ENCODE results near the gene RAPGEFL1. TPM values are rescaled to one million over a fixed set of nuclear protein-coding genes. Genes with fewer than 3 reads are reported as not detected.

RAPGEFL1 gene
- total RNA-seq, 1 donor from 2014 or later, result 7.0 TPM

DNA sequence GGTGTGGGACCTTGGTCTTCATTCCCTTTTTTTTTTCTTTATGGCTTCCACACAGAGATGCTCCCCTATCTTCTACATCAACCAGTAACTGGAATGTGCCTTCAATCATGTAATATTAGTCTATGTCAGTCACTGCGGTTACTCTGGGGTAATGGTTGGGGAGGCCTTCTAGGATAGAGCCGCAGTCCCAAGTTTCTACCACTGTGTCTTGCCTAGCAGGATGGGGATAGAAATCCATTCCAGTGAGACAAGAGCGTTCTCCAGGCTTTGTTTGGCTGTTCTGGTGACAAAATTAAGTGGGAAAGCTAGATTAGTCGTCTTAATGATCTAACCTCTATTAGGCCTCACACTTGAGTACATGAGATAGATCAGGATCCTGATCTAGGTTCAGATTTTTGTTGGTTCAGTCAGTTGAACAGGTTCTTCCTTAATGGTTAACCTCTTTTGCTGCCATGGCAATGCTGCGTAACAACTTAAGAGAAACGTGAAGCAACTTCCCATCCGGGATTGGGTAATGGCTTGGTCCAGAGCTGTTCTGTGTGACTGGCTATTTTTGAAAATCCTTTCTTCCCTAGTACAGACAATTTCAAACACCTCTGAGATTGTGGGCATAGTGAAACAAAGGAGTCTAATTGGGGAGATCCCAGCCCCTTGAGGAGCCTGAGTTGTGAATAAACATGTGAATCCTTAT is 46.8 kb upstream of the RAPGEFL1 start:
- FAIRE-seq (no peak), DNase-seq (ENCODE audit: low read depth) (no peak)
- Histone ChIP-seq H2AFZ (ENCODE audit: low read depth, low read length) (no peak overlapping the region), H3K4me1 (ENCODE audit: insufficient read depth, low read length) (no peaks in the 10 kb centered on the region), H3K79me2 (ENCODE audit: insufficient read depth, low read length) (peaks cover 70% of the 10 kb centered on the region), H3K27me3 (ENCODE audit: insufficient read depth, low read length) (no peaks in the 10 kb centered on the region), H3K36me3 (ENCODE audit: insufficient read depth, low read length) (peaks cover 76% of the 10 kb centered on the region), H3K9me3 (ENCODE audit: insufficient read depth, low read depth, low read length) (no peaks in the 10 kb centered on the region), H3K4me2 (ENCODE audit: low read length) (no peak overlapping the region), H3K9ac (ENCODE audit: low read length) (no peak overlapping the region), H3K4me3 (ENCODE audit: insufficient read depth, low read depth, low read length) (no peak overlapping the region), H4K20me1 (ENCODE audit: insufficient read depth, low read length) (peaks cover 54% of the 10 kb centered on the region), H3K27ac (ENCODE audit: low read depth, low read length) (no peak overlapping the region)
- Mint-ChIP-seq H3K27ac (ENCODE audit: unreplicated experiment) (no peak overlapping the region), H3K36me3 (ENCODE audit: low read depth, unreplicated experiment) (peaks cover 47% of the 10 kb centered on the region), H3K4me1 (ENCODE audit: low read depth, unreplicated experiment) (peaks cover 14% of the 10 kb centered on the region), H3K4me3 (ENCODE audit: unreplicated experiment) (no peak overlapping the region), H3K9me3 (ENCODE audit: unreplicated experiment) (no peaks in the 10 kb centered on the region), H3K27me3 (ENCODE audit: low read depth, unreplicated experiment) (no peaks in the 10 kb centered on the region)
- TF ChIP-seq, protein P1, sequence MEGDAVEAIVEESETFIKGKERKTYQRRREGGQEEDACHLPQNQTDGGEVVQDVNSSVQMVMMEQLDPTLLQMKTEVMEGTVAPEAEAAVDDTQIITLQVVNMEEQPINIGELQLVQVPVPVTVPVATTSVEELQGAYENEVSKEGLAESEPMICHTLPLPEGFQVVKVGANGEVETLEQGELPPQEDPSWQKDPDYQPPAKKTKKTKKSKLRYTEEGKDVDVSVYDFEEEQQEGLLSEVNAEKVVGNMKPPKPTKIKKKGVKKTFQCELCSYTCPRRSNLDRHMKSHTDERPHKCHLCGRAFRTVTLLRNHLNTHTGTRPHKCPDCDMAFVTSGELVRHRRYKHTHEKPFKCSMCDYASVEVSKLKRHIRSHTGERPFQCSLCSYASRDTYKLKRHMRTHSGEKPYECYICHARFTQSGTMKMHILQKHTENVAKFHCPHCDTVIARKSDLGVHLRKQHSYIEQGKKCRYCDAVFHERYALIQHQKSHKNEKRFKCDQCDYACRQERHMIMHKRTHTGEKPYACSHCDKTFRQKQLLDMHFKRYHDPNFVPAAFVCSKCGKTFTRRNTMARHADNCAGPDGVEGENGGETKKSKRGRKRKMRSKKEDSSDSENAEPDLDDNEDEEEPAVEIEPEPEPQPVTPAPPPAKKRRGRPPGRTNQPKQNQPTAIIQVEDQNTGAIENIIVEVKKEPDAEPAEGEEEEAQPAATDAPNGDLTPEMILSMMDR (IDR thresholded peaks at IDR 0.05; ENCODE audit: insufficient read depth, low read depth, low read length), result no peak
- TF ChIP-seq EZH2 (IDR thresholded peaks at IDR 0.05; ENCODE audit: insufficient read depth, low read length), result no peak

DNA sequence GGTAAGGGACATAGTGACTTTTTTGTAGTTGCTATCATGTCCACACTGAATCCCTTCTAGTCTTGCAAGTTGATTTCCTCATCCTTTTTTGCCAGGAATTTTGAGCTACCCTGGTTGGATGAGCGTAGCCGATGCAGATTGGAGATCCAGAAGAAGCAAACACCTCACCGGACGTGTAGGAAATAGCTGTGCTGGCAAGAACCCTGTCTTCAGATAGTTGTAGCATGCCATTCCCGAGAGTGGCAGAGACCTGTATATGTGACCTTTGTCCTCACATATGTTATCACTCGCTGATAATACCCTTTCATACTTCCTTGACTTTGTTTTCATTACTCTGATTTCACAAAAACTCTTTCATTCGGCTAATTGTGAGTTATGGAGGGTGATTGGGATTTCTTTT is 43.1 kb upstream of the RAPGEFL1 start:
- Mint-ChIP-seq H3K36me3 (ENCODE audit: low read depth, unreplicated experiment) (peaks cover 41% of the 10 kb centered on the region), H3K27ac (ENCODE audit: unreplicated experiment) (no peak overlapping the region), H3K4me3 (ENCODE audit: unreplicated experiment) (no peak overlapping the region), H3K4me1 (ENCODE audit: low read depth, unreplicated experiment) (peaks cover 9% of the 10 kb centered on the region), H3K9me3 (ENCODE audit: unreplicated experiment) (no peaks in the 10 kb centered on the region), H3K27me3 (ENCODE audit: low read depth, unreplicated experiment) (no peaks in the 10 kb centered on the region)
- Histone ChIP-seq H2AFZ (ENCODE audit: low read depth, low read length) (no peak overlapping the region), H3K4me1 (ENCODE audit: insufficient read depth, low read length) (peaks cover under 1% of the 10 kb centered on the region), H3K27me3 (ENCODE audit: insufficient read depth, low read length) (no peaks in the 10 kb centered on the region), H3K36me3 (ENCODE audit: insufficient read depth, low read length) (peaks cover 73% of the 10 kb centered on the region), H3K9me3 (ENCODE audit: insufficient read depth, low read depth, low read length) (no peaks in the 10 kb centered on the region), H4K20me1 (ENCODE audit: insufficient read depth, low read length) (peaks cover 42% of the 10 kb centered on the region), H3K27ac (ENCODE audit: low read depth, low read length) (no peak overlapping the region), H3K4me2 (ENCODE audit: low read length) (no peak overlapping the region), H3K9ac (ENCODE audit: low read length) (peak overlapping the region; percentile 26), H3K4me3 (ENCODE audit: insufficient read depth, low read depth, low read length) (no peak overlapping the region), H3K79me2 (ENCODE audit: insufficient read depth, low read length) (peaks cover 62% of the 10 kb centered on the region)
- no peak for DNase-seq (ENCODE audit: low read depth)
- no peak for FAIRE-seq
- TF ChIP-seq, protein P1 (IDR thresholded peaks at IDR 0.05; ENCODE audit: insufficient read depth, low read depth, low read length), result no peak
- no peak for TF ChIP-seq EZH2 (IDR thresholded peaks at IDR 0.05; ENCODE audit: insufficient read depth, low read length)

DNA sequence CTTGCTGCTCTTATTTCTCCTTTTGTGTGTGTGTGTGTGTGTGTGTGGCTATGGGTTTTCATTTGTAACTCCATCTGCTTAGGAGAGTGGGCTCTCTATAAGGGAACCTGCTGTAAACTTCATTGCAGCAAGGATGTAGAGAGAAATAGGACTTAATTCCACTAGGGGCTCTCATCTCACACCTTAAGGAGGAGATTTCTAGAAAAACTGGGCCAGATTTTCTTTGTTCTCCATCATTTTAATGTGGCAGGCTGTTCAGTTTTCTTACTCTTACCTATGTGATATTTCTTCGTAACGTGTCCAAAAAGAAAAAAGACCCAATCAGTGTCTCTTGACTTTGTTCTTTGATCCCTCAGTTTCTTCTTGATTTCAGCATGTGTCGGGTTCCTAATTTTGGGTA is 41.5 kb upstream of the RAPGEFL1 start:
- no peak for DNase-seq (ENCODE audit: low read depth)
- Histone ChIP-seq H3K27ac (ENCODE audit: low read depth, low read length) (no peak overlapping the region), H4K20me1 (ENCODE audit: insufficient read depth, low read length) (peaks cover 28% of the 10 kb centered on the region), H3K9me3 (ENCODE audit: insufficient read depth, low read depth, low read length) (no peaks in the 10 kb centered on the region), H3K36me3 (ENCODE audit: insufficient read depth, low read length) (peaks cover 57% of the 10 kb centered on the region), H2AFZ (ENCODE audit: low read depth, low read length) (no peak overlapping the region), H3K9ac (ENCODE audit: low read length) (no peak overlapping the region), H3K4me3 (ENCODE audit: insufficient read depth, low read depth, low read length) (no peak overlapping the region), H3K4me1 (ENCODE audit: insufficient read depth, low read length) (peaks cover 8% of the 10 kb centered on the region), H3K4me2 (ENCODE audit: low read length) (no peak overlapping the region), H3K79me2 (ENCODE audit: insufficient read depth, low read length) (peaks cover 54% of the 10 kb centered on the region), H3K27me3 (ENCODE audit: insufficient read depth, low read length) (no peaks in the 10 kb centered on the region)
- Mint-ChIP-seq H3K27ac (ENCODE audit: unreplicated experiment) (peak overlapping the region; percentile 16), H3K4me1 (ENCODE audit: low read depth, unreplicated experiment) (peaks cover 13% of the 10 kb centered on the region), H3K9me3 (ENCODE audit: unreplicated experiment) (no peaks in the 10 kb centered on the region), H3K27me3 (ENCODE audit: low read depth, unreplicated experiment) (no peaks in the 10 kb centered on the region), H3K4me3 (ENCODE audit: unreplicated experiment) (peak overlapping the region; percentile 35), H3K36me3 (ENCODE audit: low read depth, unreplicated experiment) (peaks cover 29% of the 10 kb centered on the region)
- TF ChIP-seq, protein P1 (IDR thresholded peaks at IDR 0.05; ENCODE audit: insufficient read depth, low read depth, low read length), result no peak
- no peak for TF ChIP-seq EZH2 (IDR thresholded peaks at IDR 0.05; ENCODE audit: insufficient read depth, low read length)
- no peak for FAIRE-seq

Measured in astrocyte (in vitro differentiated cells and primary cell).